Endothelial cell of umbilical vein (primary cell): ENCODE measurements around the gene ACBD3.

Experiments used
- CTCF ChIP-seq, 2 donors: IDR thresholded peaks; 1 replicate in 1 of 2; 2 replicates in 1 of 2; pipeline ENCODE4 v1.5.1; 2011; ENCODE audit warnings: low read length in 2 of 2, mild to moderate bottlenecking in 2 of 2, moderate library complexity in 2 of 2, control low read depth in 1 of 2, inconsistent platforms in 1 of 2, low read depth in 1 of 2; ENCODE audit not compliant: insufficient read depth in 1 of 2; ENCODE audit errors: extremely low read depth in 1 of 2
- EZH2 ChIP-seq: IDR thresholded peaks from 2 replicates; pipeline ENCODE4 v1.6.1; 2012; ENCODE audit warnings: borderline replicate concordance, low read depth, mild to moderate bottlenecking, moderate library complexity, low read length, inconsistent platforms; ENCODE audit not compliant: severe bottlenecking
- FOS ChIP-seq: IDR thresholded peaks from 2 replicates; pipeline ENCODE4 v1.6.1; 2011; ENCODE audit warnings: mild to moderate bottlenecking, low read length, moderate library complexity, borderline replicate concordance; ENCODE audit not compliant: insufficient read depth
- GATA2 ChIP-seq: IDR thresholded peaks from 2 replicates; pipeline ENCODE4 v1.7.0; 2011; ENCODE audit warnings: low read depth, mild to moderate bottlenecking, moderate library complexity, mixed read lengths, low read length; ENCODE audit not compliant: insufficient read length, insufficient read depth
- JUN ChIP-seq: IDR thresholded peaks from 2 replicates; pipeline ENCODE4 v1.6.1; 2011; ENCODE audit warnings: borderline replicate concordance, low read depth; ENCODE audit not compliant: insufficient read length, insufficient read depth
- MAX ChIP-seq: IDR thresholded peaks from 2 replicates; pipeline ENCODE4 v1.6.1; 2011; ENCODE audit not compliant: insufficient read depth, insufficient read length
- POLR2A ChIP-seq: IDR thresholded peaks from 2 replicates; pipeline ENCODE4 v1.6.1; 2012; ENCODE audit warnings: low read depth, mild to moderate bottlenecking, control low read depth, low read length
- POLR2AphosphoS5 ChIP-seq: IDR thresholded peaks from 2 replicates; pipeline ENCODE4 v1.6.1; 2012; ENCODE audit warnings: low read depth, mild to moderate bottlenecking, control low read depth, low read length, moderate library complexity; ENCODE audit not compliant: insufficient read depth

GRCh38 chr1:226187380-226187779 lies 839 bp upstream of the ACBD3 start:
- TF ChIP-seq CTCF (IDR thresholded peaks at IDR 0.05; ENCODE audit: extremely low read depth in 1 of 2, insufficient read depth in 1 of 2, low read depth in 1 of 2, low read length in 2 of 2) (no peak), POLR2A (no peak), GATA2 (no peak), EZH2 (no peak), FOS (no peak), POLR2AphosphoS5 (no peak), MAX (no peak), JUN (no peak)
